Measurements from ENCODE around the gene ZNF208. TPM values are rescaled to one million over a fixed set of nuclear protein-coding genes. Genes with fewer than 3 reads are reported as not detected.

The ZNF208 gene
- total RNA-seq, 1 donor from 2014 or later = 1.7 TPM

- Mint-ChIP-seq H3K36me3 (ENCODE audit: low read depth, unreplicated experiment) (peaks cover 19% of the 10 kb centered on the region), H3K4me3 (ENCODE audit: unreplicated experiment) (no peak overlapping the region), H3K9me3 (ENCODE audit: unreplicated experiment) (peaks cover 49% of the 10 kb centered on the region), H3K27me3 (ENCODE audit: unreplicated experiment) (no peaks in the 10 kb centered on the region), H3K27ac (ENCODE audit: unreplicated experiment) (no peak overlapping the region), H3K4me1 (ENCODE audit: unreplicated experiment) (no peaks in the 10 kb centered on the region)
- TF ChIP-seq CTCF (IDR thresholded peaks at IDR 0.05; ENCODE audit: unreplicated experiment) = no peak
- DNase-seq (ENCODE audit: low spot score) = no peak
Observed at GRCh38 chr19:21908066-21908465, 102.7 kb downstream of the ZNF208 start.

DNA sequence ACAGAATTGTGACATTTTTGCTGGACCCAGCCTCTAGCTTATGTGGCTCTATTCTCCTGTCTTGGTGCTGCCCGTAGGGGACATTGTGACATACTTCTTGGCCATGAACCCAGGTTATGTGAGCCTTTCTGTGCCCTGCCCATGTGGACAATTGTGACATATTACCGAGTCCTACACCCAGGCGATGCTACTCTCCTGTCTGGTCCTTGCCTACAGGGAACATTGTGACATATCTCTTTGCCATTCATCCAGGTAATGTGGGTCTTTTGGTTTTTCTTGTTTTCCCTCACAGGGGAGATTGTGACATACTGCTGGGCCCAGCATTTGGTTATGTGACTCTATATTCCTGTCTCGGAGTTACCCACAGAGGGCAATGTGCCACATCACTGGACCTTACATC is 103.2 kb downstream of the ZNF208 start:
- peaks cover 44% of the 10 kb centered on the region for H3K9me3 Mint-ChIP-seq (ENCODE audit: unreplicated experiment)
- no peaks in the 10 kb centered on the region for H3K4me1 Mint-ChIP-seq (ENCODE audit: unreplicated experiment)
- DNase-seq (ENCODE audit: low spot score) = no peak
- H3K4me3 Mint-ChIP-seq (ENCODE audit: unreplicated experiment) = no peak overlapping the region
- H3K27ac Mint-ChIP-seq (ENCODE audit: unreplicated experiment) = no peak overlapping the region
- no peak for TF ChIP-seq CTCF (IDR thresholded peaks at IDR 0.05; ENCODE audit: unreplicated experiment)
- H3K27me3 Mint-ChIP-seq (ENCODE audit: unreplicated experiment) = no peaks in the 10 kb centered on the region
- H3K36me3 Mint-ChIP-seq (ENCODE audit: low read depth, unreplicated experiment) = peaks cover 24% of the 10 kb centered on the region

- DNase-seq (ENCODE audit: low spot score) = no peak
- no peaks in the 10 kb centered on the region for H3K4me1 Mint-ChIP-seq (ENCODE audit: unreplicated experiment)
- H3K9me3 Mint-ChIP-seq (ENCODE audit: unreplicated experiment) = peaks cover 40% of the 10 kb centered on the region
- no peak overlapping the region for H3K27ac Mint-ChIP-seq (ENCODE audit: unreplicated experiment)
- TF ChIP-seq CTCF (IDR thresholded peaks at IDR 0.05; ENCODE audit: unreplicated experiment) = no peak
- peaks cover 2% of the 10 kb centered on the region for H3K27me3 Mint-ChIP-seq (ENCODE audit: unreplicated experiment)
- H3K36me3 Mint-ChIP-seq (ENCODE audit: low read depth, unreplicated experiment) = peaks cover 19% of the 10 kb centered on the region
- no peak overlapping the region for H3K4me3 Mint-ChIP-seq (ENCODE audit: unreplicated experiment)
Observed at GRCh38 chr19:21902571-21902970, 108.2 kb downstream of the ZNF208 start.

- no peak for DNase-seq (ENCODE audit: low spot score)
- no peak overlapping the region for H3K4me3 Mint-ChIP-seq (ENCODE audit: unreplicated experiment)
- peaks cover 2% of the 10 kb centered on the region for H3K27me3 Mint-ChIP-seq (ENCODE audit: unreplicated experiment)
- H3K4me1 Mint-ChIP-seq (ENCODE audit: unreplicated experiment) = no peaks in the 10 kb centered on the region
- H3K36me3 Mint-ChIP-seq (ENCODE audit: low read depth, unreplicated experiment) = peaks cover 19% of the 10 kb centered on the region
- no peak overlapping the region for H3K27ac Mint-ChIP-seq (ENCODE audit: unreplicated experiment)
- TF ChIP-seq CTCF (IDR thresholded peaks at IDR 0.05; ENCODE audit: unreplicated experiment) = no peak
- peaks cover 46% of the 10 kb centered on the region for H3K9me3 Mint-ChIP-seq (ENCODE audit: unreplicated experiment)
Observed at GRCh38 chr19:21901861-21902260, 108.9 kb downstream of the ZNF208 start.

- no peak for DNase-seq (ENCODE audit: low spot score)
- no peak overlapping the region for H3K27ac Mint-ChIP-seq (ENCODE audit: unreplicated experiment)
- H3K27me3 Mint-ChIP-seq (ENCODE audit: unreplicated experiment) = peaks cover 2% of the 10 kb centered on the region
- H3K4me1 Mint-ChIP-seq (ENCODE audit: unreplicated experiment) = no peaks in the 10 kb centered on the region
- TF ChIP-seq CTCF (IDR thresholded peaks at IDR 0.05; ENCODE audit: unreplicated experiment) = no peak
- H3K4me3 Mint-ChIP-seq (ENCODE audit: unreplicated experiment) = no peak overlapping the region
- H3K9me3 Mint-ChIP-seq (ENCODE audit: unreplicated experiment) = peaks cover 39% of the 10 kb centered on the region
- peaks cover 19% of the 10 kb centered on the region for H3K36me3 Mint-ChIP-seq (ENCODE audit: low read depth, unreplicated experiment)
Observed at GRCh38 chr19:21900401-21900800, 110.3 kb downstream of the ZNF208 start.
